Measurements from ENCODE around the gene COX19. TPM values are rescaled to one million over a fixed set of nuclear protein-coding genes. Genes with fewer than 3 reads are reported as not detected.

Gene COX19
- total RNA-seq, 1 experiment from 2014 or later: 14.4 TPM

DNA sequence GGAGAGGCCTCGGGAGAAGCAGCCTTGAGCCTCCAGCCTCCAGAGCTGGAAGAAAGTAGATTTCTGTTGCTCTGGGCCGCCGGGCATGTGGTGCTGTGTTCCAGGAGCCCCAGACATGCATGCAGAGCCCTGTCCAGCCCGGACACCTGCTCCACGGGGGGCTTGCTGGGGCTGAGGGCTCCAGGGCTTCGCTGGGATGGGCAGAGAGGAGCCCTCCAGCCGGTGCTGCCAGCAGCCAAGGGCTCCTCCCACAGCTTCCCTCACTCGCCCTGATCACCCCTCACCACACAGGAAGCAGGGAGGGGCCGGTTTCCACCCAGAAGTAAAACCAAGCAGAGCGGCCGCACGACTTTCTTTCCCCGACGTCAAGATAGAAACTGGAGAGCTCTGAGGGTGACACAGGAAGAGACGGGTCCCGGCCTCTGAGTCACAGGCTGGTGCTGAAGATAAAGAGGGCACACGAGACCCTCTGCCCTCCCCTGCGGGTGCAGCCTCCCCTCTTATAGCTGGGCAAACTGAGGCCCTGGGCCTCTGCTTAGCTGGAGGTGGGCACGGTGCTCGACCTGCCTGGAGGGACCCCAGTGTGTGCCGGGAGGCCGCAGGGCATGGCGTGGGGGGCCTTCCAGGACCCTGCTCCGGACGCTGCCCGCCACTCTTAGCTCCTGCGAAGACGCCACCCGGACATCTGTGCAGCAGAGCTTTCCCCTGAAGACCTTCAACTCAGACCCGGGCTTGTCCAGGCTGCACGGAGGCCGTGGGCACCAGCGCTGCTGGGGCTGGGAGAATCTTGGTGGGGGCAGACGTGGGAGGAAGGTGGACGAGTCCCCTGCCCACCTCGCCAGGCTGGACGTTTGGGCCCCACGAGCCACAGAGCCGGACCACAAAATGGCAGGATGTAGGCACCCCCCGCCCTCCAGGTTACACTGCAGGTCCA, 52.0 kb downstream of the COX19 start:
- CTCF ChIA-PET: interaction anchor here (0.5 to 0.7 kb wide), 3 partner anchors 14 to 154 kb away, joined by 3 to 5 read pairs (median 3); no protein-coding TSS in a partner anchor
- BruUV-seq (replicated peaks): no TSS peak
- no peak overlapping the region for H3K4me3 ChIP-seq (ENCODE audit: low read depth in 2 of 2, low read length in 2 of 2)

DNA sequence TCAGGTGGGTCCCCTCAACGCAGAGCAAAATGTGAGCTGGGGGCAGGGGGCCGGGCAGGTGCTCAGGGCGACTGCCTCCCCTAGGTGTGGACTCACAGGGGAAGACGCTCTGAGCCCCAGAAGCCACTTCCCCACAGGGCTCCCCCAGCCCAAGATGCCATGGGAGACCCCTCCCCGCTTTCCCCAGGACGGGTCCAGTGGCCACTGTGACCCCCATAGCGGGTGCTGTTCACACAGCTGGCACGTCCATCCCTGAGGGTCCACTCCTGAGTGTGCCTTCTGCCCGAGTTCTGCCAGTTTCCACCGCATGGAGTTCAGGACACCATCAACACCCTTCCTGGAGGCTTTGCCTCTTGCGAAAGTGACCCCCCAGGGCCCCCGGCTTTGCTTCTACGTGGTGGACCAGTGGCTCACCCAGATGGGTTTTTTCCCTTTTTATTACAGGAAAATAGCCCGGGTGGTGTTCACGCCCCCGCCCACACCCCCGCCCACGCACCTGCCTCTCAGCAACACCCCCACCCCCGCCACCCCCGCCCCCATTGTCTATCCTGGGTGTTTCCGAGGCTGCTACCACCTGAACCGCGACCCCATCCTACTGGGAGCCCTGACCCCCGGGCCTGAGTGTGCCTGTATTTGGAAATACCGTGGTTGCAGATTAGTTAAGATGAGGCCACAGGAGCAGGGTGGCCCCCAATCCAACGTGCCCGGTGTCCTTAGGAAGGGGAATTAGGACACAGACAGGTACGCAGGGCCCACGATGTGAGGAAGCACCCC, 52.8 kb downstream of the COX19 start:
- ChIA-PET CTCF (interaction anchor here (0.5 to 0.7 kb wide), 2 partner anchors 13 to 70 kb away, joined by 3 to 5 read pairs; no protein-coding TSS in a partner anchor), POLR2A (no interaction called here)
- H3K9me3 ChIP-seq (ENCODE audit: control insufficient read depth, insufficient read depth, low read depth, low read length): no peaks in the 10 kb centered on the region
- H3K27me3 ChIP-seq (ENCODE audit: control insufficient read depth, insufficient read depth, low read length): no peaks in the 10 kb centered on the region
- ATAC-seq (peak; percentile 1), DNase-seq (ENCODE audit: low read depth, low spot score) (no peak)
- intact Hi-C loops (cut with micrococcal nuclease; ENCODE audit: unreplicated experiment): no loop called here
- H3K4me1 ChIP-seq (ENCODE audit: control insufficient read depth, insufficient read depth, low read length): peaks cover 27% of the 10 kb centered on the region
- H3K36me3 ChIP-seq (ENCODE audit: control insufficient read depth, insufficient read depth, low read length): no peaks in the 10 kb centered on the region
- H3K27ac ChIP-seq (ENCODE audit: low read length): no peak overlapping the region
- in situ Hi-C loops (cut with HindIII; ENCODE audit: low pct_unique_long_range_greater_than_20kb, low sequenced_read_pairs): no loop called here
- TF ChIP-seq POLR2AphosphoS5 (IDR thresholded peaks at IDR 0.05; ENCODE audit: low read depth, low read length) (no peak), SIN3A (IDR thresholded peaks at IDR 0.05; ENCODE audit: borderline replicate concordance, insufficient read depth, low read depth, low read length) (no peak), TCF7L2 (IDR thresholded peaks at IDR 0.05; ENCODE audit: low read depth, low read length) (no peak)
- TF ChIP-seq, protein P1, sequence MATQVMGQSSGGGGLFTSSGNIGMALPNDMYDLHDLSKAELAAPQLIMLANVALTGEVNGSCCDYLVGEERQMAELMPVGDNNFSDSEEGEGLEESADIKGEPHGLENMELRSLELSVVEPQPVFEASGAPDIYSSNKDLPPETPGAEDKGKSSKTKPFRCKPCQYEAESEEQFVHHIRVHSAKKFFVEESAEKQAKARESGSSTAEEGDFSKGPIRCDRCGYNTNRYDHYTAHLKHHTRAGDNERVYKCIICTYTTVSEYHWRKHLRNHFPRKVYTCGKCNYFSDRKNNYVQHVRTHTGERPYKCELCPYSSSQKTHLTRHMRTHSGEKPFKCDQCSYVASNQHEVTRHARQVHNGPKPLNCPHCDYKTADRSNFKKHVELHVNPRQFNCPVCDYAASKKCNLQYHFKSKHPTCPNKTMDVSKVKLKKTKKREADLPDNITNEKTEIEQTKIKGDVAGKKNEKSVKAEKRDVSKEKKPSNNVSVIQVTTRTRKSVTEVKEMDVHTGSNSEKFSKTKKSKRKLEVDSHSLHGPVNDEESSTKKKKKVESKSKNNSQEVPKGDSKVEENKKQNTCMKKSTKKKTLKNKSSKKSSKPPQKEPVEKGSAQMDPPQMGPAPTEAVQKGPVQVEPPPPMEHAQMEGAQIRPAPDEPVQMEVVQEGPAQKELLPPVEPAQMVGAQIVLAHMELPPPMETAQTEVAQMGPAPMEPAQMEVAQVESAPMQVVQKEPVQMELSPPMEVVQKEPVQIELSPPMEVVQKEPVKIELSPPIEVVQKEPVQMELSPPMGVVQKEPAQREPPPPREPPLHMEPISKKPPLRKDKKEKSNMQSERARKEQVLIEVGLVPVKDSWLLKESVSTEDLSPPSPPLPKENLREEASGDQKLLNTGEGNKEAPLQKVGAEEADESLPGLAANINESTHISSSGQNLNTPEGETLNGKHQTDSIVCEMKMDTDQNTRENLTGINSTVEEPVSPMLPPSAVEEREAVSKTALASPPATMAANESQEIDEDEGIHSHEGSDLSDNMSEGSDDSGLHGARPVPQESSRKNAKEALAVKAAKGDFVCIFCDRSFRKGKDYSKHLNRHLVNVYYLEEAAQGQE (IDR thresholded peaks at IDR 0.05; ENCODE audit: insufficient read depth in 1 of 2, low read depth in 2 of 2, low read length in 1 of 2): no peak
- TF ChIP-seq, protein P2, sequence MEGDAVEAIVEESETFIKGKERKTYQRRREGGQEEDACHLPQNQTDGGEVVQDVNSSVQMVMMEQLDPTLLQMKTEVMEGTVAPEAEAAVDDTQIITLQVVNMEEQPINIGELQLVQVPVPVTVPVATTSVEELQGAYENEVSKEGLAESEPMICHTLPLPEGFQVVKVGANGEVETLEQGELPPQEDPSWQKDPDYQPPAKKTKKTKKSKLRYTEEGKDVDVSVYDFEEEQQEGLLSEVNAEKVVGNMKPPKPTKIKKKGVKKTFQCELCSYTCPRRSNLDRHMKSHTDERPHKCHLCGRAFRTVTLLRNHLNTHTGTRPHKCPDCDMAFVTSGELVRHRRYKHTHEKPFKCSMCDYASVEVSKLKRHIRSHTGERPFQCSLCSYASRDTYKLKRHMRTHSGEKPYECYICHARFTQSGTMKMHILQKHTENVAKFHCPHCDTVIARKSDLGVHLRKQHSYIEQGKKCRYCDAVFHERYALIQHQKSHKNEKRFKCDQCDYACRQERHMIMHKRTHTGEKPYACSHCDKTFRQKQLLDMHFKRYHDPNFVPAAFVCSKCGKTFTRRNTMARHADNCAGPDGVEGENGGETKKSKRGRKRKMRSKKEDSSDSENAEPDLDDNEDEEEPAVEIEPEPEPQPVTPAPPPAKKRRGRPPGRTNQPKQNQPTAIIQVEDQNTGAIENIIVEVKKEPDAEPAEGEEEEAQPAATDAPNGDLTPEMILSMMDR (IDR thresholded peaks at IDR 0.05): no peak
- H3K4me3 ChIP-seq (ENCODE audit: low read depth in 2 of 2, low read length in 2 of 2): no peak overlapping the region
- no TSS peak for BruUV-seq (replicated peaks)

More for the DNA sequence above, 52.0 kb downstream of the COX19 start:
- POLR2A ChIA-PET: interaction anchor here (0.6 kb wide), 1 partner anchor 215 kb away, joined by 4 read pairs; no protein-coding TSS in a partner anchor
- no peak for DNase-seq (ENCODE audit: low read depth, low spot score)
- Histone ChIP-seq H3K4me1 (ENCODE audit: control insufficient read depth, insufficient read depth, low read length) (peaks cover 28% of the 10 kb centered on the region), H3K36me3 (ENCODE audit: control insufficient read depth, insufficient read depth, low read length) (no peaks in the 10 kb centered on the region), H3K27me3 (ENCODE audit: control insufficient read depth, insufficient read depth, low read length) (no peaks in the 10 kb centered on the region), H3K9me3 (ENCODE audit: control insufficient read depth, insufficient read depth, low read depth, low read length) (no peaks in the 10 kb centered on the region), H3K27ac (ENCODE audit: low read length) (0 out of 2 replicates have a peak overlapping the region, but pooled peaks have one; percentile 29)
- intact Hi-C loops (cut with micrococcal nuclease; ENCODE audit: unreplicated experiment): no loop called here
- TF ChIP-seq, protein P2 (IDR thresholded peaks at IDR 0.05): no peak
- TF ChIP-seq POLR2AphosphoS5 (IDR thresholded peaks at IDR 0.05; ENCODE audit: low read depth, low read length) (no peak), SIN3A (IDR thresholded peaks at IDR 0.05; ENCODE audit: borderline replicate concordance, insufficient read depth, low read depth, low read length) (no peak), TCF7L2 (IDR thresholded peaks at IDR 0.05; ENCODE audit: low read depth, low read length) (no peak)
- TF ChIP-seq, protein P1 (IDR thresholded peaks at IDR 0.05; ENCODE audit: insufficient read depth in 1 of 2, low read depth in 2 of 2, low read length in 1 of 2): no peak
- ATAC-seq: peak; percentile 32
- in situ Hi-C loops (cut with HindIII; ENCODE audit: low pct_unique_long_range_greater_than_20kb, low sequenced_read_pairs): no loop called here

Measured in Panc1 (cell line).